NCI-H146 treated with DMSO at 0.1 percent for 48 hours (cell line): Measurements from ENCODE around the gene PSEN2.

Experiments
- DNase-seq: peaks from one replicate; lab custom pipeline; 2025; ENCODE audit not compliant: unreplicated experiment; lab: John Stamatoyannopoulos, UW

PSEN2 gene

GRCh38 chr1:226863446-226863845 lies 7.0 kb upstream of the PSEN2 start:
- DNase-seq = no peak

DNA sequence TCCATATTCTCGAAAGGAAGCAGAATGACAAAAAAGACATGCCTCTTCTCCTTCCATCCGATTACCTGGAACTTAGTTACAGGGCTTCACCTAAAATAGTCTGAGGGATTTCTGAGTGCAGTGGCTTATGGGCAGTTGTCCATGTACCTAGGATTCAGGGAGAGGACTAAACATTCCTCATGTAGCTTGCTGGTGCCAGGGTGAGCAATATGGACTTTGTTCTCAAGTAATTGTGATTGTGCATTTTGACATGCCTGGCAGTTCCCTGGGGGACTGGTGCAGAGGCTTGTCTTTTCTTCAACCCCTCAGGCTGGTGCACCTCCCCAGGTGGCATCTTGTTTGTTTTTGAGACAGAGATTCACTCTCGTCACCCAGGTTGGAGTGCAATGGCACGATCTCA lies 6.1 kb upstream of the PSEN2 start:
- DNase-seq = no peak

- DNase-seq = no peak
Measured at GRCh38 chr1:226865590-226865989, 4.8 kb upstream of the PSEN2 start.

DNA sequence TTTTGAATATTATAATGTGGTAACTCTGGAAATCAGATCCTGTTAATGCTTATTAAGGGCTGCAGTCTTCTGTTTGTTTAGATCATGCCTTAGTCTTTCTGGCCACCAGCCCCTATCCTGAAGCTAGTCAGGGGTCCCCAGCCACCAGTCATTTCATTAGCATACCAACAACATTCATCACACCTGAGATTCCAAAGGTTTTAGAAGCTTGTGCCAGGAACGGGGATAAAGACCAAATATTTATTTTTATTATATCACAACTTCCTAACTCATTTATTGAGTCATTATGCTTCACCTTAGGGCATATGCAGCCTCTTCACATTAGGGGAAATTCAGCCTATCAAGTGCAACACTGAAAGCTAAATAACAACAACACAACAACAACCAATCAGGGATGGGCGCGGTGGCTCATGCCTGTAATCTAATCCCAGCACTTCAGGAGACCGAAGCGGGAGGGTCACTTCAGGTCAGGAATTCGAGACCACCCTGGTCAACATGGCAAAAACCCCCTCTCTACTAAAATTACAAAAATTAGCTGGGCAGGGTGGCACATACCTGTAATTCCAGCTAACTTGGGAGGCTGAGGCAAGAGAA lies 2.9 kb upstream of the PSEN2 start:
- no peak for DNase-seq

GRCh38 chr1:226868726-226869125 lies 1.7 kb upstream of the PSEN2 start:
- DNase-seq = no peak

DNA sequence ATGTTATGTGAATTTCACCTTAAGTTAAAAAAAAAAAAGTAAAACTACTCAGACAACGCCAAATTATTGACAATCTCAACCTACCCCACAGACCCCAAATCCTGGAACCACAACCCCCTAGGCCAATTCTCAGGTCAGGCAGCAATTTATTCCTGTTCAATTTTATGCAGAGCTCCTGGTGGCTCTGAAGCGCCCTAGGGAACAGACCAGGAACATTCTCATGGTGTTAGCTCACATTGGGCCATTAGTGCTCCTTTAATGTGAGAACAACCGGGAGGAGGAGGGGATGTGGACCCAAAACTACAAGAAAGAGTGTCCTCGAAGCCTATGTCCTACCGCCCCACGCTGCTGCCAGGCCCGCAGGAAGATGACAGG lies 403 bp upstream of the PSEN2 start:
- DNase-seq = no peak

GRCh38 chr1:226871636-226872327 lies 1.4 kb downstream of the PSEN2 start:
- no peak for DNase-seq

DNA sequence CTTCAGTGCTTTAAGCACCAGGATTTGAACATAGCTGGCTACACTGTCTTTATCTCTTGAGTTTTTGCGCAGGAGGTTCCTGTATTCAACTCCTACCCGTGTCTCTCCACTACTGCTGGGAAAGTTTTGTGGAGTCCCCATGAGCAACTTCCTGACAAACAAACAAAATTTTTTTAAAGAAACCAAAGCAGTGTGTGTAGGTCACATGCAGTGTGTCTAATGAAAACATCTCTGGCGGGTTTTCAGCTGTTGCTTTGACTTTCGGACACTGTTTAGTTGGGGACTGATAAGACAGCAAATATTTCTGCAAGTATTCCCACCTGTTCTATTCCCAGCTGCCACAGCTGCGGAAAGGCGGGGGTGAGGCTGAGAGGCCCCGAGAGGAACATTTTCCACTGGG lies 2.0 kb downstream of the PSEN2 start:
- DNase-seq = no peak

- DNase-seq = no peak
Measured at GRCh38 chr1:226873771-226874578, 3.6 kb downstream of the PSEN2 start.

DNA sequence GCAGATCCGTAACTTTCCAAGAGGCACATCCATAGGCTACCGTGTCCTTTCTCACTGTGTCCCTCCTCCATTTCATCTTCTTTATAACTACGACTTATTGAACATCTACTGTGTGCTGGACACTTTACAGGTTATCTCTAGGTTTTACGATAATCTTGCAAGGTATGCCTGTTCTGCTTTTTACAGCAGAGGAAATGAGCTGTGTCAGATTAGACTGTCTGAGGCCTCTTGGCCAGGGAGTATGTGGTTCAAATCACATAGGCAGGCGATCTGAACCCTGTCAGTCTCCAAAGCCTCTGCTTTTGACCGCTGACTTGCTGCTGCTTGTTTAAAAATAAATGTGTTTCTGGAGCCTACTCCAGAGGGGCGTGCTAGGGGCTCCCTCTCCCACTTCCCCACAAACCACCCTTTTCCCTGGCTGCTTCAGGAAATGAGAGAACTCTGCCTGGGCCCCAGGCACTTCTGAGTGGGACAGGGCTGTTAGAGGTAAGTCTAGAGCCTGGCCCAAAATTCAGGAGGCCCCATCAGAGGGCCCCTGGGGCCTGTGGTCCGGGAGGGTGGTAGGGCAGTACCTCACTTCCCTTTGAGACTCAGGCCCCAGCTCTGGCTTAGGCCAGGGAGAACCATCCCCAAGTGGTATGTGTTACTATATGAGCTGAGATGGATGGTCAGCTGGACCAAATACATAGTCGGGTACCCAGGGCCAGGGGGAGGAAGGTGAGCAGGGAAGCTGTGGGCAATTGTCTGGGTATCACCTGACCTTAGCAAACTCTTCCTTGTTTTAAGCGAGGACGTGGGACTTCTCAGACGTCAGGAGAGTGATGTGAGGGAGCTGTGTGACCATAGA lies 4.4 kb downstream of the PSEN2 start:
- DNase-seq = no peak

DNA sequence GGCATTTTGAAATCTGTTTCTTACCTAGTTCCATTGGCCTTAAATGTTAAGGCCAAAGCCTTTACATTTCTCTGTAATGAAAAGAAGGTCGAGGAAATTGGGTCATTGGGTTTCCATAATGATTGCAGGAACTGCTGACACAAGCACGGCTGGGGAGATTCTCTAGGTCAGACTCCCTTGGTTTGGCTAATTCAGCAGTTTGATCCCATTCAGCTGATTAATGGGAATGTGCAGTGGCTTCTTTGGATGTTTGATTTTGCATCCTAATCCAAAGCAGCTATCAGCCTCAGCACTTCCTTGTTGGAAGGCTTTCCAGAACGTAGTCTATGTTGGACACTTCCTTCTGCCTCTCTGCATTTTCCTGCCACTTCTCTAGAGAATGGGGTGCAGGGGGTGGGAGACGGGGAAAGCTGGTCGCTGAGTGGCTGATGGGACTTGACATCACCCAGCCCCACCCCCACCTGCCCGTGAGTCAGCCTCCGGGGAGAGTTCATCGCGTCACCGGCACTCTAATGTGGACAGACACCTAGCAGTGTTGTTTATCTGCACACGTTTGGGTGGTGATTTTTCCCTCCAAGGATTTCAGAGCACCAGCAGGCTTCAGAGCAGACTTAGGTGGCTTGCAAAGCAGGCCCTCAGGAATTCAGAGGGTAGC lies 5.4 kb downstream of the PSEN2 start:
- DNase-seq = no peak

DNA sequence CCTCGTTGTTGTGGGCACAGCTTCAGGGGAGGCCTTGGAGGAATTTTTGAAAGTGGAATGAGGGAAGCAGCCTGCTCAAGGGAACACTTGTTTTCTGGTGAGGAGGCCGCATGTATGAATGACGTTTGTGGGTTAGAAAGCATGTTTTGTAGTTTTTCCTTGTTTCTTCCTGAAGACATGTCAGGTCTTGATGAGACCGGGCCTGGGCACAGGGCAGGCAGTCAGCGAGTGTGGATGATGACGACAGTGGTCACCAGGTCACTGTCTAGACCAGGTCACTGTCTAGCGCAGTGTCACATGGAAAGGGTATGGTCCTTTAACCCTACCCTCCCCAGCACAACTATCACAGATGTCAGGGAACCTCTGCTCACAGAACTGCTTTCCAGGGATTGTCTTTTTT lies 7.3 kb downstream of the PSEN2 start:
- no peak for DNase-seq

DNA sequence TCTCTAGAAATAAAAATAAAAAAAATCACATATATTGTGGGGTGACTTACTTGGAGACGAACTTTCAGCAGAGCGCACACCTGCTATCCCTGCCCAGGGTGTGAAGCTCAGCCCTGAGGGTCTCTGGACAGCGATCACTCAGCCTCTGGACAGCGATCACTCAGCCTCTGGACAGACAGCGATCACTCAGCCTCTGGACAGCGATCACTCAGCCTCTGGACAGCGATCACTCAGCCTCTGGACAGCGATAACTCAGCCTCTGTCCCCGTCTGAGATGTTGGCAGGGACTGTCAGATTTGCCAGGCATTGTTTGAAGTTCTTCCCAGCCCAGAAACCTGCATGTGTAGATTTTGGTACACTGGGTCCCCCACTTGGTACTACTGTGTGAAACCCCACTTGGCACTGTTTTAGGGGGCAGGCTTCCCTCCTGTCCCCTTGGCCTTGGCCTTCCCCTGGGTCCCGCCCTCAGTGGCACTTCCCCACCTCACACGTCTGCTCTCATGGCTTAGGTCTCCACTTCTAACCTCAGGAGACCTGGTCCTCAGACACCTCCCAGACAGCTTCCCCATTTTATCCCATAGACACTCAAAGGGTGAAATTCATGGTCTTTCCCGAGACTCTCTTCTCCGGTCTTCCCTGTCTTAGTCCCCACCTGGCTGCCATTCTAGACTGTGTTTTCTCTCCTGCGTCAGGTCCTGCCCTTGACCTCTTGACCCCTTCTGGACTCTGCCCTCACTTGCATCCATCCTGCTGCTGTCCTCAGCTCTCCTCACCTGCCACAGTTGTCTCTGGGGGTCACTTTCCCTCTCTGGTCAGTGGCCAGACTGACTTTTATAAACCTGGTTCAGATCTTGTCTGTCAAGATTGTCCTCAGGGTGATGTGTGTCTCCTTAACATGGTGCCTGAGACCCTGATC lies 10.2 kb downstream of the PSEN2 start:
- no peak for DNase-seq

DNA sequence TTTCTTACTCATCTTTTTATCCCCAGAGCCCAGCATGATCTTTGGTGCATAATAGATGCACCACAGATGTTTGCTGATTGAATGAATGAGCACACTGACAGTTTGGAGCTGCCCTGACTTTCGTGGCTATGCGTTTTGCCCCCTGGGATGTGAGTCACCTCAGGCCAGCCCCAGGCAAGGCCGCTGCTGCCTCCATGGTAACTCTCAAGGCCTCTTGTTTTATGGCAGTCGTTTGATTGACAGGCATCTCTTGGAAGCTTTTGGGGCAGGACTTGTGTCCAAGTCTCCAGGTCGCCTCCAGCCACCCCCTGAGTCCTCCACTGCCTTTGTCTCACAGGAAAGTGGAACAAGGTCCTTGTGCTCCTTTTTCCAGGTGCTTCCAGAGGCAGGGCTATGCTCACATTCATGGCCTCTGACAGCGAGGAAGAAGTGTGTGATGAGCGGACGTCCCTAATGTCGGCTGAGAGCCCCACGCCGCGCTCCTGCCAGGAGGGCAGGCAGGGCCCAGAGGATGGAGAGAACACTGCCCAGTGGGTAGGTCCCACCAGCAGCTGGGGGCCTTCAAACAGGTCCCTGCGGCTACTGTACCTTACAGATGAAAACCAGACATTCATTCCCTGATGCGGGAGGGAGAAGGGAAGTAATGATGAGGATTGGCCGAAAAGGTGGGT lies 11.2 kb downstream of the PSEN2 start:
- no peak for DNase-seq

DNA sequence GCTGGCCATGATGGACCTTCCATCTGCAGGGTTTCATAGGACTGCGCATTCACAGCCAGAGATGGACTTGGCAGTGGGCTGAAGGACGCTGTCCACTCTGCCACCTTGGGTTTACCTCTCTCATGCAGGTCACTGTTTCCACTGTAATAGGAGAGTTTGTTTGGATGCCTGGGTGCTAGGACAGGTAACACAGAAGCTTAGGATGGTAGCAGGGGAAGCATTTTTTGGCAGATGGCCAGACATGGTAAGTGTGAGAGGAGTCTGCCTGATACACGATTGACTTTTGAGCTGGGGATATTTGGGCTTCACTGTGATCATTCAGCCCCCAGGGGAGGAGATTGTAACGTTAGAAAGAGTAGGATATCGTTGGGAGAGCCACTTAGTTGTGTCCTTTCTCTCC lies 11.8 kb downstream of the PSEN2 start:
- DNase-seq = no peak

GRCh38 chr1:226882631-226883409 lies 12.4 kb downstream of the PSEN2 start:
- DNase-seq = no peak

GRCh38 chr1:226883630-226884029 lies 13.2 kb downstream of the PSEN2 start:
- DNase-seq = no peak

- DNase-seq = no peak
Measured at GRCh38 chr1:226884116-226884625, 13.8 kb downstream of the PSEN2 start.
